OCI-LY7 (cell line): ENCODE results near the gene PLXNA3.

Source experiments
- CTCF ChIP-seq: fragments of 200-600 bp; sonication (generic); conservative IDR thresholded peaks from 2 replicates; pipeline ENCODE4 v1.5.1; 2014; ENCODE audit warnings: mild to moderate bottlenecking, antibody characterized with exemption, low read length, moderate library complexity, mixed read lengths
- EZH2phosphoT487 ChIP-seq: fragments of 200-600 bp; sonication (generic); IDR thresholded peaks from 2 replicates; pipeline ENCODE4 v1.6.1; 2018; ENCODE audit warnings: low read depth, borderline replicate concordance, mild to moderate bottlenecking, mixed run types, antibody characterized with exemption, low read length, moderate library complexity, mixed read lengths

DNA sequence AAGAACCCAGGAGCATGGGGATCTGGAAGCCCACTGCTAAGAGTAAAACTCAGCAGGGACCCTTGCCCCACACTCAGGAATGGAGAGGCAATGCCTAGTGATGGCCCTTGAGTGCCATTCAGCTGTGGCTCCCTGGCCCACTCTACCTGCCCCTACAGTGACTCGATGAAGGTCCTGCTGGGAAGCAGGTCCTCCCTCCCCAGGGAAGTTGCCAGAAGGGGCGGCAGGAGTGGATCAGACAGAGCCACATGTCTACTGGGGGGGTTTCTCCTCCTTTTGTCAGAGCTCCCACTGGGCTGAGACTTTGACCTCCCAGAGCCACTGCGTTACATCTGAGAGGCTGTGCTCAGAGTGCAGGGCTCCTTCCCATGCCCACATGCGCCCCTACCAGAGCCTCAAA lies 31.1 kb downstream of the PLXNA3 start:
- TF ChIP-seq CTCF (no peak), EZH2phosphoT487 (no peak)
